DMS53 treated with DMSO at 0.1 percent for 48 hours (cell line): ENCODE results near the gene C3orf18.
A peak's percentile ranks its signal among the peaks of the same experiment; 100 is the strongest.

Experiments used
- DNase-seq: peaks from one replicate; lab custom pipeline; 2025; ENCODE audit not compliant: unreplicated experiment; lab: John Stamatoyannopoulos, UW

The C3orf18 gene

GRCh38 chr3:50567386-50568167 is at the start of gene C3orf18:
Gene C3orf18, minus strand, starts transcription at chr3:50567747. Its CDS starts 2,048 bp downstream, at chr3:50565699.
- peak; percentile 31 for DNase-seq

GRCh38 chr3:50616770-50617095 is 49.2 kb upstream of the C3orf18 start:
- peak; percentile 40 for DNase-seq

- DNase-seq, result peak; percentile 63
Observed at GRCh38 chr3:50616003-50616769, 48.6 kb upstream of the C3orf18 start.

- no peak for DNase-seq
Observed at GRCh38 chr3:50615190-50615589, 47.6 kb upstream of the C3orf18 start.

- DNase-seq, result no peak
Observed at GRCh38 chr3:50612970-50613846, 45.7 kb upstream of the C3orf18 start.

- DNase-seq, result no peak
Observed at GRCh38 chr3:50612234-50612882, 44.8 kb upstream of the C3orf18 start.

GRCh38 chr3:50611464-50612233 is 44.1 kb upstream of the C3orf18 start, which contains the start of gene CISH:
Gene CISH, minus strand, starts transcription at chr3:50611774. Its CDS starts 124 bp downstream, at chr3:50611650.
- peak; percentile 49 for DNase-seq

GRCh38 chr3:50610992-50611463 is 43.5 kb upstream of the C3orf18 start:
- no peak for DNase-seq

GRCh38 chr3:50610181-50610971 is 42.8 kb upstream of the C3orf18 start:
- DNase-seq, result no peak

- DNase-seq, result no peak
Observed at GRCh38 chr3:50609763-50610085, 42.2 kb upstream of the C3orf18 start.

- DNase-seq, result no peak
Observed at GRCh38 chr3:50609071-50609762, 41.7 kb upstream of the C3orf18 start.

- no peak for DNase-seq
Observed at GRCh38 chr3:50608278-50608677, 40.7 kb upstream of the C3orf18 start.

- no peak for DNase-seq
Observed at GRCh38 chr3:50607271-50608091, 39.9 kb upstream of the C3orf18 start.

- DNase-seq, result no peak
Observed at GRCh38 chr3:50606596-50606995, 39.0 kb upstream of the C3orf18 start.

- DNase-seq, result no peak
Observed at GRCh38 chr3:50605901-50606326, 38.4 kb upstream of the C3orf18 start.

GRCh38 chr3:50604628-50605588 is 37.4 kb upstream of the C3orf18 start:
- no peak for DNase-seq
